Keratinocyte (primary cell): ENCODE results near the gene HORMAD1.

Source experiments
- CTCF ChIP-seq, 3 experiments: IDR thresholded peaks in 1 of 3; conservative IDR thresholded peaks in 1 of 3; optimal IDR thresholded peaks in 1 of 3; 2 replicates in 2 of 3; 3 replicates in 1 of 3; pipeline versions ENCODE3 to v1.5.1; 2011; ENCODE audit warnings: low read length in 3 of 3, mild to moderate bottlenecking in 3 of 3, moderate library complexity in 2 of 3, control low read depth in 1 of 3, inconsistent platforms in 1 of 3; ENCODE audit not compliant: insufficient read depth in 2 of 3; ENCODE audit errors: extremely low read depth in 1 of 3
- EZH2 ChIP-seq: IDR thresholded peaks from one replicate; pipeline ENCODE4 v1.6.1; 2012; ENCODE audit warnings: inconsistent platforms, mild to moderate bottlenecking, low read length, moderate library complexity

- TF ChIP-seq CTCF (optimal IDR thresholded peaks at IDR 0.05 in 1 of 3, IDR thresholded peaks at IDR 0.05 in 1 of 3, conservative IDR thresholded peaks at IDR 0.05 in 1 of 3; ENCODE audit: extremely low read depth in 1 of 3, insufficient read depth in 2 of 3, low read length in 3 of 3): no peak
- no peak for TF ChIP-seq EZH2
Measured at GRCh38 chr1:150706091-150706490, 14.6 kb downstream of the HORMAD1 start.
